ENCODE results near the gene SLCO3A1.

Gene SLCO3A1

DNA sequence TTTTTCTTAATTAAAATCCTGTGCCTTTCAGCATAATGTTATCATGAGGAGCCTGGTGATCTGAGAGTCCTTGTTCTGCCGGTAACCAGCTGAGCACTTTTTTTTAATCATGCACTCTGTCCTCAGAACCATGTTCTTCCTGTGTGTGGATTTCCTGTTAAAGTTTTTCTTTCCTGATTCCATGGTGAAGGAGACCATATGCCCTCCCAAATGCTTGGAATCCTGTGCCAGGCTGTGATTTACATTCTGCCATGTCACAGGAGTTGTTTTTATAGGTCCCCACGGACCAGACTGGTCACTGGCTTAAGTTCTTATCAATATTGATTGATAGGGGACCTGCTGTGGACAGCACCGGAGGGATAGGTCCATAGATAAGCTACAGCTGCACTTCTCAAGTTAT, 257.8 kb downstream of the SLCO3A1 start:
- DNase-seq: no peak

DNA sequence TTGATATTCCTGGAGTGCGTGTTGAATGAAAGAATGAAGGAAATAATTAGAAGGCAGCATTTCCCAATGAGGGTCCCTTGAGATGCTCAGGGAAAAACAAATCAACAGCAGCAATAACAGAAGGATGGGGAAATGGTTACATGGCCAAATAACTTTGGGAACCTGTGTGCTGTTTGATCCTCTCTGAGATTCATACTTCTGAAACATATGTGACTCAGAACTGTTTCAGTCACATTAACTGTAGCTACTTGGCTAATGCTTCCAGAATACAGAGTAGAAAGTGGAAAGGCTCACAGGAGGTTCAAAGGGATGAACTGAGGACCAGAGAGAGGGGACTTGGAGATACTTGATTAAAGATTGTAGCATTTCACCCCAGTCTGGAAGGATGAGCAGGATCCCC, 258.2 kb downstream of the SLCO3A1 start:
- no peak for DNase-seq

DNA sequence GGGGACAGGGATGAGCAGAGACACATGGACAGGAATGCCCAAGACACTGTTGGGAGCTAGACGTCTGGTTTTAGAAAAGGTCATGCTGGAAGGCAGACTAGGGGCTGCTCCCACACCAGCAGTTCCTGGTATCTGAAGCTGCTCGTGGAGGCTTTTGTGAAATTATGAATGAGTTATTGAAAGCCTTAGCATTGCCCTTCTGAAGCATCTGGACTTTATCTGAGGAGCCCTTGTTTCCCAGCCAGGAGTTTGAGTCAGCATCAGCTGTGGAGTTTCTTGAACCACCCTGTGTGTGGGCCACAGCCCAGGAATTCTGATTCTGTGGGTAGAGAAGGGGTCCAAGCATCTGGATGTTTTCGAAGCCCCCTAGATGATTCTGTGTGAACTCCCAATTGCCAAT, 258.7 kb downstream of the SLCO3A1 start:
- no peak for DNase-seq

GRCh38 chr15:92112711-92113110, 259.2 kb downstream of the SLCO3A1 start:
- no peak for DNase-seq

DNA sequence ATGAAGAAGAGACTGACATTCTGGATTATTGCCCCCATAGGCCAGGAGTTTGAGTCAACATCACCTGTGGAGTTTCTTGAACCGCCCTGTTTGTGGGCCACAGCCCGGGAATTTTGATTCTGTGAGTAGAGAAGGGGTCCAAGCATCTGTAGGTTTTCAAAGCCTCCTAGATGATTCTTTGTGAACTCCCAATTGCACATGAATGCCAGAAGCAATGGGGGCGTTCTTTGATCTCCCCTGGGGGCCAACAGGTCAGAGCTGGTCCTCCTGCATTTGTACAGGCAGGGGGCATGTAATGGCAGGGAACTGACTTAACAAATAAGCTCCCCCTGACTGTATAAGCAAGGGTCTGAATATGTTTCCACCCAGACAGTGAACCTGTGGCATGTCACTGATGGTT, 260.3 kb downstream of the SLCO3A1 start:
- no peak for DNase-seq

GRCh38 chr15:92115834-92116233, 262.3 kb downstream of the SLCO3A1 start:
- DNase-seq: no peak

DNA sequence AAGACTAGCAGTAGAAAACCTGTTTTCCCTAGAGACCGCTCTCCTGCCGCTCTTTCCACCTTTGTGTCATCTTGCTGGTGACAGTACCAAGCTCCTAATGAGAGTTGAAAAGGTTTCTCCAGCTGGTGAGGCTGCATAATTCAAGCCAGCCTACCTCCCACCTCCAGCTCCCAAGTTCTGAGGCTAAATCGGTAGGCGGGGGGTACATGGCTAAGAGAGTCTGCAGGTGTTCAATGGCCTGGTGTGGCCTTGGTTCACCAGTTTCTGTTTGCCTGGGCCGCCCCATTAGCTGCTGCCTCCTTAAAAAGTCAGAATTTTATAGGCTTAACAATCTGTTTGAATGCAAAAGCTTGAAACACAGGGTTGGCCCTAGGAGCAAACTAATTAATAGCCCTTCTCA, 262.8 kb downstream of the SLCO3A1 start:
- no peak for DNase-seq

GRCh38 chr15:92117261-92117731, 263.8 kb downstream of the SLCO3A1 start:
- DNase-seq: no peak

DNA sequence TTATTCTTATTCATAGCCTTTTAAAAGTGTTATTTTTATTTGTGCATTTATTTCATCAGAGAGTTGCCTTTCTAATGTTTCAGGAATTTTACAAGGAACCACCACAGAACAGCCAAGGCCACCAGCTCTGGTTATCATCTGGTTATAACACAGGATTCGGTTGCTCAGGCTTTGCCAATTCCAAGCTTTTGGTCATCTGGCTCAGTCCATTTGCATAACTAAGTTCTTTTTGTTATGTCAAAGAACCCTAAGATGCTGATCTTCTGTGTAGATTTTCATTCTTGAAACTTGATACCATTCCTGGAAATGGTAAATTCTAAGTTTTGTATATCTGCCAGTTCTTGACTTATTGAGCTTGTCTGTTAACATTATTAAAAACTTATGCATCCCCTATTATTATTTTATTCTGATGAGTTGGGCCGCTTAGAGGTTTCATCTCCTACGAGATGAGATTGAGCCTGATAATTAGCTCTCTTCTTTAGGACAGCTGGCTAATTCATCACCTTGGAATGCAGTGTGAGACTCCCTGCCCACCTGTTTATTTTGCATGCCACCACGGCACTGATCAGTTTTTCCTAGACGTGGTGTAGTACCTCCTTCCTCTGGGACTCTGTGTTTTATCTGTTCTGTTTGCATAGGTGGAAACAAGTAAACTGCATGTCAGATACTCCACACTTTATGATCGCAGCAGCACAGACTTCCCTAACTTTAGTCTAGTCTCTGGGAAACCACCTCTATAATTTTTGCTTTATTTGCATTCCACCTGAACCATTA, 264.8 kb downstream of the SLCO3A1 start:
- DNase-seq: no peak

DNA sequence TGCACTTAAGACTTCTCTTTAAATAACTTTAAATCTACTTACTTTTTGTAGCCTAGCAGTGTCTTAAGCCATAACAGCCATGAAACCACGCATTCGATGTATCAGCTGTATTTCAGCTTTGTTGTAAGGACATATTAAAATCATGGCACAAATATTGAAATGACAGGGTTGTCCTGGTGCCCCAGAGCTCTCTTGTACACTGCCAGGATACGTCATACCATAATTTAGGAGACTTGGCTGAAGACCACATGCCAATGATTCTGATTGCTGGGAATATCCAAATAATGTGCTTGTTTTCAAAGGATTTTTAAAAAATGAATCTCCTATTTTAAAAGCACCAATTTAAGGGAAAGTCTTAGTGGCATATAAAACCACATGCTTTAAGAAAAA, 265.4 kb downstream of the SLCO3A1 start:
- no peak for DNase-seq

- DNase-seq: no peak
Measured at GRCh38 chr15:92120094-92120795, 266.7 kb downstream of the SLCO3A1 start.

- DNase-seq: no peak
Measured at GRCh38 chr15:92121047-92121446, 267.5 kb downstream of the SLCO3A1 start.

DNA sequence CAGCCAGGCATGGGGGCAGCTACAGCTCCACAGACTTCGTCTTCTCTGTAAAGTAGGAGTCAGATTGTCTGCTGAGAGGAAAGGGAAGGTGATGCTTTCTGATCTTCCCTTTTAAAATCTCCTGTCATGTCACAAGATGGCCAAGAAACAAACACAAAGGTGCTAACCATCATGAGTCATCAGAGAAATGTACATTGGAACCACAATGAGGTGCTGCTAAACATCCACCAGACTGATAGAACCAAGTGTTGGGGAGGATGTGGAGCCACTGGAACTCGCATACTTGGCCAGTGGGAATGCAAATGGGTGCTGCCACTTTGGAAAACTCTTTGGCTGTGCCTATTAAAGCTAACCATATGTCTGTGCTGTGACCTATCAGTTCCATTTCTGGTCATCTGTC, 268.8 kb downstream of the SLCO3A1 start:
- no peak for DNase-seq

DNA sequence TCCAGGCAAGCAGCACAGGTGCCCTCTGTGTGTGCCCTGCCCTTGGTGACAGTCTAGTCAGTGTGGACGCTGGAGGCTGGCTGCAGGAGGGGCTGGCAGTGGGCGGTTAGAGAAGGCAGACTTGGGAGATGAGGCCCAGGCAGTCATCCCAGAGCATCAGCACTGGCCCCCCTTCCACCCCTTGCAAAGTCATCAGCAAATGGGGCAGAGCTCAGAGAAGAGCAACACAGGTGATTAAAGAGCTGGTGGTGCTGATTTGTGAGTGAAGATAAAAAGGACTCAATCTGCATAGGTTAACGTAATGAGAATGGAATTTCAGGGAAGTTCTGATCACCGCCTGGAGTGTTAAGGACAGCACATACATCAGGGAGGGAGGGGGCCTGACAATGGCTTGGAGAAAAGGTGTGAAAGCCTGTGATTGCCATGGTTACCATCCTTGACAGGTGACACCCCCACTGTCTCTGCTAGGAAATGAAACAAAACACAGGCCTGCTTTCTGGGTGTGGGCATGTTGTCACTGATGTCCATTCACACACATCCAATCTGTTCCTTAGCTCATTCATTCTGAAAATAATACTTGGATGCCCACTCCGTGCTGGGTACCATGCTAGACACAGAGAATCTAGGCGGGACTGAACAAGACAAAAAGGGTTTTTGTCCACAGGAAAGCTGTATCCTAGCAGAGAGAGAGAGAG, 270.6 kb downstream of the SLCO3A1 start:
- no peak for DNase-seq

- DNase-seq: no peak
Measured at GRCh38 chr15:92124657-92125010, 271.1 kb downstream of the SLCO3A1 start.

- no peak for DNase-seq
Measured at GRCh38 chr15:92128788-92129187, 275.3 kb downstream of the SLCO3A1 start.

- no peak for DNase-seq
Measured at GRCh38 chr15:92130244-92130643, 276.7 kb downstream of the SLCO3A1 start.

- DNase-seq: no peak
Measured at GRCh38 chr15:92130906-92131305, 277.4 kb downstream of the SLCO3A1 start.

GRCh38 chr15:92132982-92133755, 279.7 kb downstream of the SLCO3A1 start:
- no peak for DNase-seq

GRCh38 chr15:92140796-92141195, 287.3 kb downstream of the SLCO3A1 start:
- no peak for DNase-seq

- no peak for DNase-seq
Measured at GRCh38 chr15:92141607-92142006, 288.1 kb downstream of the SLCO3A1 start.

DNA sequence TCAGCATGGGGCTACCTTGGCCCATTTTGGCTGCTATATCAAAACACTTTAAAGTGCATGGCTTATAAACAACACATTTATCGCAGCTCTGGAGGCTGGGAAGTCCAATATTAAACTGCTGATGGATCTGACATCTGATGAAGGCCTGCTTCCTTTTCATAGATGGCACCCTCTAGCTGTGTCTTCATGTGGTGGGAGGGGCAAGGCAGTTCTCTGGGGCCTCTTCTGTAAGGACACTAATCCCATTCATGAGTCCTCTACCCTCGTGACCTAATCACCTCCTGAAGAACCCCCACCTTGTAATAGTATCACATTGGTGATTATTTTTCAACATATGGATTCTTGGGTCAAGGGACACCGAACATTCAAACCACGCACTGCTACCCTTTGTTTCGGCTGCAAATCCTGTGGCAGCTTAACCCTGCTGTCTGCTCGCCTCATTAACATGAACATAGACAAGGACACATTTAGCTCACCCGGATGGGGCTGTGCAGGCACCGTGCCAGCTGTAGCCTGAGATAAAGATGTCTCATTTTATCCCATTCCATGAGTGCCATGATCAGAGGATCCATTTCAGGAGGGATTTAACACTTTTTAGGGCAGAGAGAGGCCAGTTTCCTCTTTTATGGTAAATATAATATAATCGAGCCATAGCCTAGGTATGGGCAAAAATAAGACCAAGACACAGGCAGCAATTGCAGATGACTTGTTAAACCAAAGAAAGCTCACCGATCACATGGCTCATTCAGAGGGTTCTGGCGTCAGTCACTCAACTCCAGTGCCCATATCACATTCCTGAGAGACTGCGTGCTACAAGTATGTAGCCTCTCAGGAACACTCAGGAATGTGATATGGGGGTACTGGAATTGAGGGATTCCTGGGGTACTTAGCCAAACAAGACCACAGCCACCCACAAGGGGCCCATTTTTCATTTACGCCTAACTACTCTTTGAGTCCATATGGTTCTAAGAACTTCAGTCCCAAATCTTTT, 289.0 kb downstream of the SLCO3A1 start:
- DNase-seq: no peak
